ENCODE results near the gene OCA2.
"Not testable (repeated sequence)": the region's sequence is repeated elsewhere in the genome, so short reads cannot be mapped to it uniquely, and the experiment has no call there.

OCA2 gene

DNA sequence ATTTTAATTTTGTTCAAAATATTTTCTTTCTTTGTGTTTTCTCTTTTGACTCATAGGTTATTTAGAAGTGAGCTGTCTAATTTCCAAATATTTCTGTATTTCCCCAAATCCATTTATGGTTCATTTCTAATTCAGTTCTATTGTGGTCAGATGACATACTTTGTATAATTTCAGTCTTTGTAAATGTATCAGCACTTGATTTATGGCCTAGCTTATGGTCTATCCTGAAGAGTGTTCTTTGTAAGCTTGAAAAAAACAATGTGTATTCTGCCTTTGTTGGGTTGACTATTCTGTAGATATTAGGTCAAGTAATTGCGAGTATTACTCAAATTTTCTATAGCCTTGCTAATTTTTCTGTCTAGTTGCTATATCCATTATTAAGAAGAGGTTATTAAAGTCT is 311.2 kb downstream of the OCA2 start:
- FAIRE-seq (no peak), DNase-seq (ENCODE audit: low spot score) (no peak)

DNA sequence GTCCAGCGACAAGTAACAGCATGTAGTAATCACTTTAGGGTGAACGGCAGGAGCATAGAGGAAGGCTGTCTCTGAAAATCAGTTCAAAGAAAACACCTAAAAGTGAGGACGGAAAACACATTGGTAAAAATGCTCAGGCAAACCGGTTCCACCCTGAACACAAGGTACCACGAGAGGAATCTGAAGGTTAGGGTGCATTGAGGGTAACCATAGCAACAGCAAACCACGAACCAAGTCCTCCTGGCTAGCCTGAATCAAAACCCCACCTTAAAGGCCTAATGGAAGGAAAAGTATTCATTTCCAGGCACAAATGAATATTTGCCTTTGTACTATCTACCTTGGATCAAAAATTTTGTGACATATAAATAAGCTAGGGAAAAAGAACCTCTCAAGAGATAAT is 315.0 kb downstream of the OCA2 start:
- FAIRE-seq = no peak
- no peak for DNase-seq (ENCODE audit: low spot score)

DNA sequence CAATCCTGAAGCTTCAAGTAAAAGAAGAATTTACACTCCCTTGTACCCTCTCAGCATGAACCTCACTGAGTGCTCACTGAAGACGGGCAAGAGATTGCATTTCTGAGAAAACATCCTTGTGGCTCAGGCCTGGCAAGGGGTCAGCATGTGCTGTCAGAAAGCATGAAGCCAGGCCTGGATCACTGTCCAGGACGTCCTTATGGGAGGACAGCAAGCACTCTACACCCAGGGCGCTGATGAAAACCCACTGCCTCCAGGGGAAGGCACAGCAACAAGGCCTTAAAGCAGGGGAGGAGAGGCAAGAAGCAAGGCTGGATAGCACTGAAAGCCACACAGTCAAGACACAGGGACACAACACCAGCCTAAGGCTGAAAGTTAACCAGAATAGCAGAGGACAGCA is 315.4 kb downstream of the OCA2 start:
- DNase-seq (ENCODE audit: low spot score) = no peak
- FAIRE-seq = no peak

DNA sequence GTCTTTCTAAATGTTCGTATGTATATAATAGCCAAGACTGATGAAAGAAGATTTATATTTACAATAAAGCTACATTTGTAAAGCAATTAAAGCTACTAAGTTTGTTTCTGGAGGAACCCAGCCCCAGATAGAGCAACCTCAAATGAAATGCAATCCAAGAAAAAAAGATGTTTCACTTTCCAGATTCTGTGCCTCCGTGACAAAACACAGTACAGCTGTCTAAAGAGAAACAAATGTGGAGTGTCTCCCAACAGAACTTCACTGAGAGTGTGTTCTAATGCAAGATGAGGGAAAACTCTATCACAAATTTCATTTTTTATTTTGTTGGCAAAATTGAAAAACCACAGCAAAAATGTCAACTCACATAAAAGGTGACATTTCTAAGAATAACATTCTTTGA is 317.0 kb downstream of the OCA2 start:
- FAIRE-seq (no peak), DNase-seq (ENCODE audit: low spot score) (no peak)

DNA sequence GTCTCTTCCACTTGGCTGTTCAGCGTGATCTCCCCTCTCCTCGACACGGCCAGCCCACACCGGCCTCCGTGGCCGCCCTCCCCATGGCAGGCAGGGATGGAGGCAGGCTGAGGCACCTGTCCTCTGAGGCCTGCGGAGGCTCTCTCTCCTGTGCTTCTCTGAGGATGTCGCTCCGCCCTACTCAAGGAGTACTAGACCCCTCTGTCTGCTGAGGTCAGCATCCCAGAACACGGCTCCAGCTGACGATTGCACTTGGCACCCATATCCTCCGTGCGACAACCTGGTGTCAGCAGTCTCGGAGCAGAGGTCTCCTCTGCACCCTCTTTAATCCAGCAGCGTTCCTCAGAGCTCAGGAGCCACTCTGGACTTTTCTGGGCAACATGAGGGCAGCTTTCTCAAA is 322.6 kb downstream of the OCA2 start:
- DNase-seq (ENCODE audit: low spot score) (no peak), FAIRE-seq (no peak)

DNA sequence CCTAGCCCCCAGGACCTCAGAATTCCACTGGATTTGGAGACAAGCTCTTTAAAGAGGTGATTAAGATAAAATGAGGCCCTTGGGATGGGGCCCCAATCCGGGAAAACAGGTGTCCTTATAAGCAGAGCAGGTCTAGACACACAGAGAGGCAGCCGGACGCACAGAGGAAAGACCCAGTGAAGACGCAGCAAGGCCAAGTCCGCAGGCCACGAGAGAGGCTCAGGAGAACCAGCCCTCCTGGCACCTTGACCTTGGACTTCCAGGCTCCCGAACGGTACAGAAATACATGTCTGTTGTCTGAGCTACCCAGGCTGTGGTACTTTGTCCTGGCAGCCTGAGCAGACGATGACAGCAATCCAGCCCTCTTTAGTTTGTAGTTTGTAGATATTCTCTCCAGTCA is 324.5 kb downstream of the OCA2 start:
- FAIRE-seq (no peak), DNase-seq (ENCODE audit: low spot score) (no peak)

DNA sequence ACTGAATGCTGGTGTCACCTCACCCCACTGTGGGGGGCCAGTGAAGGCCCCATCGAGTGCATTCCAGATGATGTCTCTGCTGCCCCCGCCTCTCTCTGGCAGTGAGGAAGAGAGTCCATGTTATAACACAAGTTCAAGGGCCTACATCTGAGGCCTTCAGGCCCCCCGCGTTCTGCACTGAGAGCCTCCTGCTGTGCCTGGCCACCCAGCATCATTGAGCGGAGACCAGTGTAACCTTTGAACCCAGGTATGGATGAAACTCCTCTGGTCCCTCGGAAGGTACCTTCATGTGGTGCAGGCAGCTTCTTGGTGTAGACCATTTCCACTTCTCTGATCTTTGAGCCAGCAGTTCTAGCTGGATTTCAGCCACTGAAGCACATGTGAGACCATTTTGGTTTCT is 324.9 kb downstream of the OCA2 start:
- no peak for FAIRE-seq
- DNase-seq (ENCODE audit: low spot score) = no peak

DNA sequence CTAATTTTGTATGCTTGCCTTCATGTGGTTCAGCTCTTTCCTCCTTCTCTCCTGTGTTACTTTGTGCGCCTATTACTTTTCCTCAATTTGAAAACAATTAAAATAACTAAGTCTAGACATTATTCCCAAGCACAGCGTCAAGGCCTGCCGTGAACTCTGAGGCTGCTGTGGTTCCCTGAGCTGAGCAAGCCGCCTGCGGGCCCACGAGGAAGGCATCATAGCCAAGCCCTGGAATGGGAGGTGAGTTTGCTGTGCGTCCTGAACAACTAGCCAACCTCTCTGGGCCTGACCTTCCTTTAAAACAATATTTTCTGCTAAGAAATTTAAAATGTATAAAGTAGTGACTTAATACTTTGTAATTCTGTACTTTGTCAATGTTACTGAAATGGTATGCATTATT is 327.2 kb downstream of the OCA2 start:
- DNase-seq (ENCODE audit: low spot score) = no peak

DNA sequence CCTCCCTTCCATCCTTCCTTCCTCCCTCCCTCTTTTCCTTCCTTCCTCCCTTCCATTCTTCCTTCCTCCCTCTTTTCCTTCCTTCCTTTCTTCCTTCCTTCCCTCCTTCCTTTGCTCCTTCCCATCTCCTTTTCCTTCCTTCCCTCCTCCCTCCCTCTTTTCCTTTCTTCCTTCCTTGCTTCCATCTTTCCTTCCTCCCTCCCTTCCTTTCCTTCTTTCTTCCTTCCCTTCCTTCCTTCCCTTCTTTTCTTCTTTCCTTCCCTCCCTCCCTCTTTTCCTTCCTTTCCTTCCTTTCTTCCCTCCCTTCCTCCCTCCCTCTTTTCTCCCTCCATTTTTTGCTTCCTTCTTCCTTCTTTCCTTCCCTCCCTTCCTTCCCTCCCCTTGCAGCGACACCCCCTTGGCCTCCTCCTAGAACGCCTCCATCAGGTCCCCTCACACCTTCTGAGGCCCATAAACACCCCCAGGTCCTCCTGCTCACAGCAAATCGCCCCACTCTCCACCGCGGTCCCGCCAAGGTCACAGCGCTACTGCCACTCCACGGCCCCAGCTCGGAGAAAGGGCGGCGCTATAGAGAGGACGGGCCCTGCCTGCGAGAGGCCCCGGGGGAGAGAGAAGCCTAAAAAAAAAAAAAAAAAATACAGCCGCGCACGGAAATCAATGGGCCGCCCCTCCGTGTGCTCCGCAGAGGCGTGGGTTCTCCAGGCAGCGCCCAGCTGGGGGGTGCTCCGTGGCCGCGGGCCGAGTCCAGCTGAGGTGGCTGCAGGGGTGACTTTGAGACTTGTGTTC is 328.2 kb downstream of the OCA2 start:
- DNase-seq (ENCODE audit: low spot score) (no peak), FAIRE-seq (no peak)

More for the DNA sequence above, 327.2 kb downstream of the OCA2 start:
- FAIRE-seq = no peak

DNA sequence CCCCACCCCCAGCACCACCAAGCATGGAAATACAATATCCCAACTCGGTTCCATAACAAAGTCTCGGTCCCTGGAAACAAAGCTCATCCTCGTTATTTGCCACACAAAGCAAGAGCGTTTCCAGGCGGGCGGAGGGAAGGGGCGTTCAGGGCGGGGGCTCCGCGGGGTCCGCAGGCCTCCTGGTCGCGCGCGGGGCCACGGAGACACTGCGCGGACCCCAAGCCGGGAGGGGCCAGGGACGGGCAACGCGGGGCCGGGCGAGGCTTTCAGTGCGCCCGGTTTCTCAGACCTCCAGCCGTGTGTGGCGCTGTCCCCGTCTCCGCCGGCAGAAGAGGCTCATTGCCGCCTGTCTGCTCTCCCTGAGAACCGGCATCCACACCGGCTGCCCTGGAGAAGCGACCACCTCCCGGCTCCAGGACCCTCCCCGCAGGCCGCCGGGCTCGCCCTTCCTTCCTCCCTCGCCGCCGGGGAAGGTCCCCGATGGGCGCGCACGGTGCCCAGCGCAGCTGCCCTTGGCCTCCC is 329.0 kb downstream of the OCA2 start:
- FAIRE-seq (no peak), DNase-seq (ENCODE audit: low spot score) (no peak)

DNA sequence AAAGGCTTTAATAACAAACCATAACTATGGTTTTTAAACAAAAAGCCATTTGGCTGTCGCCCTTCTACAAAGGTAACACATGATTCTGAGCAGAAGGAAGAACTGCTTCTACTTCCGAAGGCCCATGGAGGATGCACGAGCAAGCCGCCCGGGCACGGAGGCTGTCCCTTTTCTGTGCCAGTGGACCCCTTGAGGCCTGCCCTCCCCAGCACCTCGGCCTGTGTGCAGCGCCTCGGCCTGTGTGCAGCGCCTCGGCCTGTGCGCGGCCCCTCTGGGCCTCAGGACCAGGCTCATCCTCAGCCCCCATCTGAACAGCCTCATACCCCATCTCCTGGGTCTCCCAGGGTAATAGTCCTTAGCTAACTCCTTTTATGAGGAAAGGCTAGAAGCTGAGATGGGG is 329.5 kb downstream of the OCA2 start:
- no peak for FAIRE-seq
- no peak for DNase-seq (ENCODE audit: low spot score)

DNA sequence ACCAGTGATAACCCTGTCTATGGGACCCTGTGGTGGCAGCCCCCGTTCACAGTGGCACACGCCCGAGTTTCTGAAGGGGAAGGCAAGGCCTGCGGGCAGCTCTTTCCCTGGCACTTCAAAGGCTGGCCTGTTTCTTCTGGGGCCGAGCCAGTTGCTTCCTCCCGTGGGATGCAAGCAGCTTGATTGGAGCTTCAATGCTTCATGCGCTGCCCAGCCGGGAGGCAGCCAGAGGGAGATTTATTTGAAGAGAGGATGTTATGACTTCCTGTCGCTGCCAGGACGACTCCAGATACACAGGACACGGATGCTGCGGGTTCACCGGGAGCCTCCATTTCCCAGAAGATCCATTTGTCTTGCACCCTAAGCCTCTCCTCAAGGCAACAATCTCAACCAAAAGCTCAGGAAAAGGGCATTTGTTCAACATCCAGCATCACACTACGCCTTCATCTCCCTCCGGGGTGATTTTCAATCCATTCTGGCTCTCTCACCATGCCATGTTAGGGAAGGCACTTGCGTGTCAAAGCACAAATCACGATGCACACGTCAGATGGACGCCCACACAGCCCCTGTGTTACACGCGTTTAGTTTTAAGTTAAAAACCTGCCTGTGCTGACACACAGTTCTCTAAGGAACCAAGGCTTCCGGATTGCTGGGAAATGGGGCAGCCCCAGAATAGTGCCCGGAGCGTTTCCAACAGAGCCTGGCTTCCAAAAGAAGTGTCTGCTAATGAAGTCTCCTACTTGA is 330.2 kb downstream of the OCA2 start:
- DNase-seq (ENCODE audit: low spot score) = no peak
- FAIRE-seq = no peak

DNA sequence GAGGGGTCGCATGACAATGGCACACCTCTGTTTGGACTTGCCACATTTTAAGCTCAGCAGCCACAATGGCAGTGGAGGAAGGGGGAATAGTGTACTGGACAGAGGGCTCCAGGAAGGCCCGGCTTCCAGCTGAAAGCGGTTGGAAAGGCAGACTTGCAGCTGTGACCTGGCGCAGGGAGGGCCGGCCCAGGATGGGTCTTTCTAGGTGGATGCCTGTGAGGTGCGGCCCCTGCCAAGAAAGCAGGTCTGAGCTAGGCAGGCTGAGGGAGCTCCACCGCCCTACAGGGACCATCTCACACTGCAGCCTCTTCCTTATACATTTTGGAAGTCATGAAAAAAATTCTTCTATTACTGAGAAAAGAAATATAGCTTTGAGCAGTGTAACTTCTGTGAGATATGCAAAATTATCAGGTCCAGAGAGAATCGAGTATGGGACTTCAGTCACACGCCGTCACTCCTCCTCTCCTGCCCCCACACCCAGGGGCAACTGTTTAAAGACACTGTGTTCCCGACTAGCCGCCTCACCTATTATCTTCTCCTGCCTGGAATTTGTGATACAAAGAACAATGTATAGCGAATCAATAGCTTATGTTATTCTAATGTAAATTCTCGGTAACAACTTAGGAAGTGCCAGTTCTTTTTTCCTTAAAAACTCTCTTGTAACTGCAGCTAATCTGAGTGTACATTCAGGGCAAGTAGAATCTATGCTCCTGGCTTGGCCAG is 331.0 kb downstream of the OCA2 start:
- DNase-seq (ENCODE audit: low spot score) = no peak

DNA sequence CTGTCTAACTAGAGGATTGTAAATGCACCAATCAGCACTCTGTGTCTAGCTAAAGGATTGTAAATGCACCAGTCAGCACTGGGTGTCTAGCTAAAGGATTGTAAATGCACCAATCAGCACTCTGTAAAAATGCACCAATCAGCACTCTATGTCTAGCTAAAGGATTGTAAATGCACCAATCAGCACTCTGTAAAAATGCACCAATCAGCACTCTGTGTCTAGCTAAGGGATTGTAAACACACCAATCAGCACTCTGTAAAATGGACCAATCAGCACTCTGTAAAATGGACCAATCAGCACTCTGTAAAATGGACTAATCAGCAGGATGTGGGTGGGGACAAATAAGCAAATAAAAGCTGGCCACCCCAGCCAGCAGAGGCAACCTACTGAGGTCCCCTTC is 331.7 kb downstream of the OCA2 start:
- not testable (repeated sequence) for FAIRE-seq; DNase-seq (ENCODE audit: low spot score)

More for the DNA sequence above, 331.0 kb downstream of the OCA2 start:
- FAIRE-seq = no peak

DNA sequence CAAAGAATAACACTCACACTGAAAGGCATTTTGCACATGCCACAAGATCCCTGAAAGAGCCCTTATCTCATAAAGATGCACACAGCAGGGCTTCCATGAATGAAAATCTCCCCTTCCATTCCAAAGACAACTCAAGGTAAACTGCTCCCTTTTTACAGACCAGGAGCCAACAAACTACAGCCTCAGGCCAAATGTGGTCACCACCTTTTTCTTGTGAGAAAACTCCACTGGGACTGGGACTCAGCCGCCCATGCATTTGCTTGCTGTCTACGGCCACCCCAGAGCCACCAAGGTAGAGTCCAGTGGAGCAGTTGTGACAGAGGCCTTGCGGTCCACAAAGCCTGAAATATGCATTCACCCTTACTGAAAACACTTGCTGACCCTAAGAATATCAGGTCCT is 334.8 kb downstream of the OCA2 start:
- no peak for FAIRE-seq

DNA sequence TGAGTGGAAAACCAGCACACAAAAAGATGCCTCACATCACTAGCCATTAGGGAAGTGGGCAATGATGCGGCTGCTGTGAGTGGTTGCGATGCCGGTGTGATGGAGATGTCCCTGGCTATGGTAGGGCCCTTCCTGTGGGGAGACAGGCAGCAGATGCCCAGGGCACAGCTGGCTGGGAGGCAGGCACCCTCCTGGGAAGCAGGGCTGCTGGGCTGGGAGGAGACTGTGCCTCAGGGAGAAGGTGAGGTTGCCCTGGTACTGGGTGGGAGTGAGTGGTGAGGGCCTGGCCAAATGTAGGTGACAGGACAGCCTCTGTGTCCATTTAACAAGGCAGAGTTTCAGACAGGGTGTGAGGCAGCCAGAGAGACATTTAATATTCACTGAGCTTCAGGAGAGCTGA is 335.6 kb downstream of the OCA2 start:
- DNase-seq (ENCODE audit: low spot score) (no peak), FAIRE-seq (no peak)

More for the DNA sequence above, 334.8 kb downstream of the OCA2 start:
- no peak for DNase-seq (ENCODE audit: low spot score)

DNA sequence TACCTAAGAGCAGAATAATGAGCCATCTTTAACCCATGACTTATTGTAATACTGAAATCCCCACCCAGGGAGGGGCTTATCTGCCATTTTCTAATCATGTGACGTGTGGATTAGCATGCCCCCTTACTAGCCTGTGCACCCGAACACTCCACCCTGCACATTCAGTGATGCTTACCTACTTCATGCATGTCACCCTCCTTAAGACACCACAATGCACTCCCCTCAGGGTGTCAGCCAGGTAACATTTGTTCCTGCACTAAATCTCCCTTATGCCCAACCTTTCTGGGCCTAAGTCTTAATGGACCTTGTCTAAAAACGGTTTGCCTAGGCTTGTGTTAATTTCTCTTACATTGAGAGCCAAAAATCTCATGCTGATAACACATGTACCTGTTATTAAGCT is 336.6 kb downstream of the OCA2 start:
- DNase-seq (ENCODE audit: low spot score) (no peak), FAIRE-seq (no peak)

DNA sequence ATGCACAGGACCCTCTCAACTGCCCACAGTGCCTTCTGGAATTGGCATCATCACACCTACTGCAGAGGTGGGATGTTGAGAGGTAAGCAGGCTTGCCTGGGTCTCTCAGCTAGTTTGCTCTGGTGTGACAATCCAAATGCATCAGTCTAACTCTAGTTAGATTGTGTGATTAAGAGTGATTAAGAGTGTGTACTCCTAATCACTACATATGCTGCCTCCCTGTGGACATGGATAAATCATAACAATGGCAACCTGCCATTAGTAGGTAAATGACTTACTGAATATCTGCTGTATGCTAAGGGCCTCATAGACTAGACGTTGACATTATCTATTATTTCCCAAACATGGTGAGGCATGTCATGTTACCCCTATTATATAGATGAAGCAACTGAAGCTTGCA is 342.1 kb downstream of the OCA2 start:
- no peak for DNase-seq (ENCODE audit: low spot score)
- FAIRE-seq = no peak

DNA sequence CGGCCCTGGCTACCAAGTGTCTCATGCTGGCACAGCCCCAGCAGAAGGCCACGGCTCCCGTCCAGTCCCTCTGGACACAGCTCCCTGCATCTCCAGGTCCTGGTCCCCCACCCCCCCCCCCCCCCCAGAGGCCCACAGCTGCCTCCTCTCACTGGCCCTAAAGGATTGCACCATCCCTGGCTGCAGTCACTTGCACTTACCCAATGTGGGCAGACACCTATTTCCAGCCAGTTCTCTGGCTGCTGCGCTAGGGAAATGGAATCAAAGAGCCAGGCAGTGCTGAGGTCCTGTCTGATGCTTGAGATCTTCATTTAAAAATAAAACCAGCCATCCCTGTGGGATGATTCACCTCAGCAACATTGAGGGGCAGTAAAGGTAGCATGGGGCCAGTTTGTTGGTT is 346.4 kb downstream of the OCA2 start:
- DNase-seq (ENCODE audit: low spot score) (no peak), FAIRE-seq (no peak)

DNA sequence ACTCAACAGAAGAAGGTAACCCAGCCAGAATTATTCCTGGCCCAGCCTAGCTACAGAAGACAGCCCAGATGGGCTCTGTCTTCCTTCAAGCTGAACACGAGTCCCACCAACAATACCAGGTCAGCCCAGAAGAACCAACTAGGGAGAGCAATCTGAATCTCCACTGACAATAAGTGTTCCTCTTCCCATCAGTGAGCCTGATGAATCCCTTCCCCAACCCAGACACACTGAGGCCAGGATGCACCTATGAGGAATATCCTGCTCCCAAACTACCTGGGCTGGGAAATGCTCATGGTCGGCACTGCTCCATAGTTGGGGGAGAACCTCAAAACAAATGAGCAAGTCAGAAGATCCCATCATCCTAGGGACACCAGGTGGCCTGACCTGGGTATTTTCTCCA is 351.1 kb downstream of the OCA2 start:
- no peak for DNase-seq (ENCODE audit: low spot score)
- no peak for FAIRE-seq

DNA sequence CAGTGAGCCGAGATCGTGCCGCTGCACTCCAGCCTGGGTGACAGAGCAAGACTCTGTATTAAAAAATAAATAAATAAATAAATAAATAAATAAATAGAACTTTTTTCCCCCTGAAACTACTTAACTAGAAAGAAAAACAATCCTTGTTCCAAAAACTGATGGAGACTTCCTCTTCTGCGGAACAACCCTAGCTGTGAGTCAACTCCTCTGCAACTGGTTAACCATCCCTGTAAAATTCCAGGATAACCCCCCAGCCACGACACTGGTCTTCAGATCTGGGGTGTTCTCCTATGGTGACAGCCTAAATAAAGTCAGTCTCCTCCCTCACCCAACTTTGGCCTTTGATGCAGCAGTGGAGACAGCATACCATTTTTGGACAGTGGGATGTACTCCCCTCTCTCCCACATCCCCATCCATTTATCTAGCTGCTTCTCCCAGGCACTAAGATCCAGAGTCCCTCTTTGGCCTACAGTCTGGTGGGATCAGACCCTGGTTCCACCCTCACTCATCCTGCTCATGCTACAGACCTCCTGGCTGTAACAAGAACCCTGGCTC is 352.6 kb downstream of the OCA2 start:
- FAIRE-seq (no peak), DNase-seq (ENCODE audit: low spot score) (no peak)

DNA sequence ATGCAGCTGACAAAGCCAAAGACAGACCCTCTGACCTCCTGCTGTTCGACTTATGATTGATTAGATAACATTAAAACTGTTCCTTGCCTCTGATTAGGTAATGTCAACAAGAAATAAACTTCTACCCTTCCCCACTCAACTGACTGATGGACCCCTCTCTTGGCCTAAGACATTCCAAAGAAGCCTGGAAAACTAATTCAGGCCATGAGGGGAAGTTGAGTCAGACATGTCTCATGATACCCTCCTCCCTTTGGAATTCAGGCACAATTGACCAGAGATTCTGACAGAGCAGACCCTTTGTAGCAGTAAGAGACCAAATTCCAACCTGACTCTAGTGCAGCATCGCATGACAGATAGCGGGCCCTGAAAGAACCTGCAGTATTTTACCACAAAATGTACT is 354.5 kb downstream of the OCA2 start:
- no peak for DNase-seq (ENCODE audit: low spot score)
- FAIRE-seq = no peak
